ENCODE results near the gene APBA2. TPM values are rescaled to one million over a fixed set of nuclear protein-coding genes. Genes with fewer than 3 reads are reported as not detected.

The APBA2 gene
- total RNA-seq, 6 experiments from 2014 or later: 5.3 to 6.5 (median 6.1) TPM

GRCh38 chr15:28954466-28955159, 68.8 kb downstream of the APBA2 start:
- Mint-ChIP-seq H3K4me1 (ENCODE audit: low read depth) (peaks cover 17% of the 10 kb centered on the region; the same call in 1 of the 2 replicates), H3K27ac (no peak overlapping the region; the same call in 1 of the 2 replicates), H3K4me3 (no peak overlapping the region), H3K27me3 (ENCODE audit: insufficient read depth) (no peaks in the 10 kb centered on the region; the same call in none of the 2 replicates), H3K36me3 (ENCODE audit: low read depth) (no peaks in the 10 kb centered on the region), H3K9me3 (peaks cover 4% of the 10 kb centered on the region)
- no peak for TF ChIP-seq CTCF (IDR thresholded peaks at IDR 0.05)
- no peak for DNase-seq

- Mint-ChIP-seq H3K4me3 (no peak overlapping the region), H3K27ac (no peak overlapping the region; the same call in 1 of the 2 replicates), H3K27me3 (ENCODE audit: insufficient read depth) (no peaks in the 10 kb centered on the region; the same call in 1 of the 2 replicates), H3K9me3 (no peaks in the 10 kb centered on the region; the same call in none of the 2 replicates), H3K36me3 (ENCODE audit: low read depth) (no peaks in the 10 kb centered on the region), H3K4me1 (ENCODE audit: low read depth) (peaks cover 17% of the 10 kb centered on the region; the same call in 1 of the 2 replicates)
- no peak for DNase-seq
- no peak for TF ChIP-seq CTCF (IDR thresholded peaks at IDR 0.05)
Observed at GRCh38 chr15:28955160-28955992, 69.6 kb downstream of the APBA2 start.

GRCh38 chr15:28955993-28956421, 70.2 kb downstream of the APBA2 start:
- Mint-ChIP-seq H3K36me3 (ENCODE audit: low read depth) (no peaks in the 10 kb centered on the region), H3K27me3 (ENCODE audit: insufficient read depth) (no peaks in the 10 kb centered on the region; the same call in none of the 2 replicates), H3K27ac (peak overlapping the region; percentile 91), H3K9me3 (no peaks in the 10 kb centered on the region; the same call in none of the 2 replicates), H3K4me1 (ENCODE audit: low read depth) (peaks cover 21% of the 10 kb centered on the region), H3K4me3 (peak overlapping the region; percentile 41; the same call in 1 of the 2 replicates)
- TF ChIP-seq CTCF (IDR thresholded peaks at IDR 0.05): no peak
- DNase-seq: no peak

- Mint-ChIP-seq H3K4me1 (ENCODE audit: low read depth) (peaks cover 24% of the 10 kb centered on the region), H3K27me3 (ENCODE audit: insufficient read depth) (no peaks in the 10 kb centered on the region; the same call in none of the 2 replicates), H3K9me3 (no peaks in the 10 kb centered on the region; the same call in none of the 2 replicates), H3K4me3 (no peak overlapping the region), H3K36me3 (ENCODE audit: low read depth) (no peaks in the 10 kb centered on the region), H3K27ac (peak overlapping the region; percentile 91; the same call in 1 of the 2 replicates)
- TF ChIP-seq CTCF (IDR thresholded peaks at IDR 0.05): no peak
- DNase-seq: no peak
Observed at GRCh38 chr15:28956491-28956890, 70.7 kb downstream of the APBA2 start.

- Mint-ChIP-seq H3K27me3 (ENCODE audit: insufficient read depth) (no peaks in the 10 kb centered on the region; the same call in none of the 2 replicates), H3K4me3 (no peak overlapping the region), H3K27ac (no peak overlapping the region), H3K9me3 (no peaks in the 10 kb centered on the region; the same call in none of the 2 replicates), H3K4me1 (ENCODE audit: low read depth) (peaks cover 24% of the 10 kb centered on the region), H3K36me3 (ENCODE audit: low read depth) (no peaks in the 10 kb centered on the region)
- no peak for TF ChIP-seq CTCF (IDR thresholded peaks at IDR 0.05)
- no peak for DNase-seq
Observed at GRCh38 chr15:28957606-28958498, 72.1 kb downstream of the APBA2 start.
